PC-3 (cell line): ENCODE data around the gene CYB5B. TPM values are rescaled to one million over a fixed set of nuclear protein-coding genes. Genes with fewer than 3 reads are reported as not detected.

Source experiments
- ATAC-seq: fragments of 200-7000 bp; cut with Tn5 transposase; 2 replicates; pipeline ENCODE4 v1.9.1; 2020; ENCODE audit warnings: mild to moderate bottlenecking, moderate library complexity
- BruUV-seq: library from RNA; stranded (reverse); fragments of 400-500 nt; replicated peaks from 2 replicates; lab custom pipeline; 2021; lab: Mats Ljungman, UMichigan
- CTCF ChIA-PET: fragments of 300-600 bp; sonication (Branson Sonifier 250); formaldehyde crosslinking; loops from one replicate; lab custom pipeline; 2022; ENCODE audit warnings: antibody characterized with exemption; lab: Charles Lee
- POLR2A ChIA-PET: fragments of 300-600 bp; sonication (Branson Sonifier 250); formaldehyde crosslinking; loops from one replicate; lab custom pipeline; 2022; ENCODE audit warnings: antibody characterized with exemption; ENCODE audit not compliant: unreplicated experiment; lab: Charles Lee
- DNase-seq: peaks from one replicate; pipeline ENCODE4 v3.0.0-alpha.2; 2015
- H2AFZ ChIP-seq: fragments of 300-600 bp; sonication (generic); 2 replicates; pipeline ENCODE4 v1.6.0; 2016; ENCODE audit warnings: antibody characterized with exemption, low read length
- H3F3A ChIP-seq: fragments of 300-600 bp; sonication (generic); one replicate; pipeline ENCODE4 v1.6.0; 2017; ENCODE audit warnings: antibody characterized with exemption, low read length, control low read depth, mild to moderate bottlenecking; ENCODE audit not compliant: unreplicated experiment
- H3K27ac ChIP-seq: fragments of 300-600 bp; sonication (generic); 2 replicates; pipeline ENCODE4 v1.5.1; 2016; ENCODE audit warnings: mild to moderate bottlenecking, low read length
- H3K27me3 ChIP-seq: fragments of 300-600 bp; sonication (generic); 2 replicates; pipeline ENCODE4 v1.6.1; 2016; ENCODE audit warnings: low read length, mixed read lengths
- H3K36me3 ChIP-seq: fragments of 300-600 bp; sonication (generic); 2 replicates; pipeline ENCODE4 v1.6.1; 2016; ENCODE audit warnings: low read depth, mixed run types, low read length, mixed read lengths
- H3K4me1 ChIP-seq: fragments of 300-600 bp; sonication (generic); 2 replicates; pipeline ENCODE4 v1.5.1; 2016; ENCODE audit warnings: low read length; ENCODE audit not compliant: insufficient read depth
- H3K4me2 ChIP-seq: fragments of 300-600 bp; sonication (generic); 2 replicates; pipeline ENCODE4 v1.6.0; 2016; ENCODE audit warnings: low read length
- H3K4me3 ChIP-seq: fragments of 300-600 bp; sonication (generic); 2 replicates; pipeline ENCODE4 v1.5.1; 2016; ENCODE audit warnings: mild to moderate bottlenecking, low read length, mixed read lengths
- H3K79me2 ChIP-seq: fragments of 300-600 bp; sonication (generic); 2 replicates; pipeline ENCODE4 v1.6.1; 2017; ENCODE audit warnings: low read length, mixed read lengths
- H3K9ac ChIP-seq: fragments of 300-600 bp; sonication (generic); 2 replicates; pipeline ENCODE4 v1.6.0; 2016; ENCODE audit warnings: mild to moderate bottlenecking, low read length
- H3K9me2 ChIP-seq: fragments of 300-600 bp; sonication (generic); replicated peaks from 2 replicates; pipeline ENCODE4 v1.6.1; 2016; ENCODE audit warnings: mixed run types, low read length, mixed read lengths
- H3K9me3 ChIP-seq: fragments of 300-600 bp; sonication (generic); 2 replicates; pipeline ENCODE4 v1.6.1; 2016; ENCODE audit warnings: low read length, mixed read lengths
- H4K20me1 ChIP-seq: fragments of 300-600 bp; sonication (generic); 2 replicates; pipeline ENCODE4 v1.6.1; 2016; ENCODE audit warnings: low read length, mixed read lengths
- CTCF ChIP-seq: fragments of 300-600 bp; sonication (generic); conservative IDR thresholded peaks from 2 replicates; pipeline ENCODE4 v1.5.1; 2017; ENCODE audit warnings: antibody characterized with exemption, low read depth, mild to moderate bottlenecking, low read length
- EZH2 ChIP-seq: fragments of 300-600 bp; sonication (generic); IDR thresholded peaks from one replicate; pipeline ENCODE4 v1.6.1; 2017; ENCODE audit warnings: antibody characterized with exemption, mild to moderate bottlenecking, low read length; ENCODE audit not compliant: unreplicated experiment
- EZH2phosphoT487 ChIP-seq: fragments of 300-600 bp; sonication (generic); IDR thresholded peaks from 2 replicates; pipeline ENCODE4 v1.6.1; 2018; ENCODE audit warnings: mild to moderate bottlenecking, antibody characterized with exemption, low read length, borderline replicate concordance
- intact Hi-C: fragments of 100-400 bp; cut with micrococcal nuclease; formaldehyde crosslinking; loops from 2 replicates; pipeline ENCODE4 v1.9.0; 2023
- total RNA-seq: library from RNA; depleted of rRNA; stranded (reverse); fragments of >200 nt; gene quantifications from 2 replicates; pipeline ENCODE4 v1.2.3, GENCODE V29; 2014

Gene CYB5B
- total RNA-seq, 1 experiment from 2014 or later: 64.5 TPM

GRCh38 chr16:69494991-69495392 is 70.6 kb downstream of the CYB5B start:
- Histone ChIP-seq H2AFZ (no peak overlapping the region), H3K36me3 (no peaks in the 10 kb centered on the region; the same call in 1 of the 2 replicates), H3K9ac (no peak overlapping the region), H3K9me3 (no peaks in the 10 kb centered on the region), H3K27ac (no peak overlapping the region), H3K27me3 (no peaks in the 10 kb centered on the region), H3K4me3 (no peak overlapping the region), H3K4me2 (no peak overlapping the region), H3K9me2 (no peaks in the 10 kb centered on the region), H4K20me1 (no peaks in the 10 kb centered on the region), H3K79me2 (no peaks in the 10 kb centered on the region), H3F3A (no peaks in the 10 kb centered on the region), H3K4me1 (no peaks in the 10 kb centered on the region)
- ChIA-PET CTCF (no interaction called here), POLR2A (no interaction called here)
- no TSS peak for BruUV-seq
- intact Hi-C loops: no loop called here
- TF ChIP-seq CTCF (peak; percentile 36), EZH2 (no peak)
- DNase-seq (peak; percentile 3), ATAC-seq (no peak)

- no peaks in the 10 kb centered on the region for H3K79me2 ChIP-seq
- H3K27me3 ChIP-seq: no peaks in the 10 kb centered on the region
- no peaks in the 10 kb centered on the region; the same call in 1 of the 2 replicates for H3K36me3 ChIP-seq
- no peaks in the 10 kb centered on the region for H3K9me2 ChIP-seq
- POLR2A ChIA-PET: no interaction called here
- H3K27ac ChIP-seq: no peak overlapping the region
- no peaks in the 10 kb centered on the region for H3K4me1 ChIP-seq
- no peaks in the 10 kb centered on the region for H3K9me3 ChIP-seq
- CTCF ChIA-PET: no interaction called here
- no peak overlapping the region for H2AFZ ChIP-seq
- no peaks in the 10 kb centered on the region for H4K20me1 ChIP-seq
- no peak overlapping the region for H3K4me2 ChIP-seq
- ATAC-seq (no peak), DNase-seq (no peak)
- no peak overlapping the region for H3K9ac ChIP-seq
- no TSS peak for BruUV-seq
- no peak for TF ChIP-seq EZH2
- TF ChIP-seq CTCF: no peak
- no peak for TF ChIP-seq EZH2phosphoT487
- intact Hi-C loops: no loop called here
- no peaks in the 10 kb centered on the region for H3F3A ChIP-seq
- H3K4me3 ChIP-seq: no peak overlapping the region
These were observed 71.4 kb downstream of the CYB5B start for GRCh38 chr16:69495821-69496220.

GRCh38 chr16:69496376-69496775 is 72.0 kb downstream of the CYB5B start:
- TF ChIP-seq EZH2 (no peak), EZH2phosphoT487 (no peak), CTCF (no peak)
- Histone ChIP-seq H3F3A (no peaks in the 10 kb centered on the region), H3K9me2 (no peaks in the 10 kb centered on the region), H3K27me3 (no peaks in the 10 kb centered on the region), H4K20me1 (no peaks in the 10 kb centered on the region), H3K36me3 (no peaks in the 10 kb centered on the region; the same call in 1 of the 2 replicates), H3K27ac (no peak overlapping the region), H3K9me3 (no peaks in the 10 kb centered on the region), H3K79me2 (no peaks in the 10 kb centered on the region), H3K9ac (no peak overlapping the region), H3K4me3 (no peak overlapping the region), H2AFZ (no peak overlapping the region), H3K4me1 (no peaks in the 10 kb centered on the region), H3K4me2 (no peak overlapping the region)
- BruUV-seq: no TSS peak
- DNase-seq (no peak), ATAC-seq (no peak)
- ChIA-PET CTCF (no interaction called here), POLR2A (interaction anchor here (0.5 kb wide), 1 partner anchor 50 kb away, joined by 3 read pairs; no protein-coding TSS in a partner anchor)
- intact Hi-C loops: no loop called here
